CD4-positive, alpha-beta T cell treated with Interleukin-15 for 4 hours (primary cell): ENCODE measurements around the gene MSI2.

Source experiments
- DNase-seq: peaks from one replicate; pipeline ENCODE4 v3.0.0-alpha.2; 2020; ENCODE audit warnings: low spot score

Gene MSI2

GRCh38 chr17:57557416-57557815, 301.1 kb downstream of the MSI2 start:
- no peak for DNase-seq

GRCh38 chr17:57557834-57558681, 301.7 kb downstream of the MSI2 start:
- DNase-seq: no peak

GRCh38 chr17:57559226-57559625, 302.9 kb downstream of the MSI2 start:
- no peak for DNase-seq

- no peak for DNase-seq
These were observed 303.5 kb downstream of the MSI2 start for GRCh38 chr17:57559634-57560318.

GRCh38 chr17:57560319-57560705, 304.0 kb downstream of the MSI2 start:
- DNase-seq: no peak

- no peak for DNase-seq
These were observed 304.9 kb downstream of the MSI2 start for GRCh38 chr17:57561072-57561861.

GRCh38 chr17:57562184-57562698, 305.9 kb downstream of the MSI2 start:
- no peak for DNase-seq

- no peak for DNase-seq
These were observed 307.6 kb downstream of the MSI2 start for GRCh38 chr17:57563958-57564357.

- DNase-seq: no peak
These were observed 308.9 kb downstream of the MSI2 start for GRCh38 chr17:57565176-57565575.

GRCh38 chr17:57566721-57567120, 310.4 kb downstream of the MSI2 start:
- no peak for DNase-seq

GRCh38 chr17:57567251-57567650, 310.9 kb downstream of the MSI2 start:
- DNase-seq: no peak

- no peak for DNase-seq
These were observed 312.0 kb downstream of the MSI2 start for GRCh38 chr17:57568340-57568739.

GRCh38 chr17:57569021-57569420, 312.7 kb downstream of the MSI2 start:
- no peak for DNase-seq

- no peak for DNase-seq
These were observed 313.5 kb downstream of the MSI2 start for GRCh38 chr17:57569853-57570252.

- DNase-seq: no peak
These were observed 314.5 kb downstream of the MSI2 start for GRCh38 chr17:57570724-57571344.

GRCh38 chr17:57572062-57572461, 315.7 kb downstream of the MSI2 start:
- DNase-seq: no peak

GRCh38 chr17:57572600-57572999, 316.3 kb downstream of the MSI2 start:
- no peak for DNase-seq

GRCh38 chr17:57574040-57574513, 317.8 kb downstream of the MSI2 start:
- DNase-seq: no peak

GRCh38 chr17:57576744-57577143, 320.4 kb downstream of the MSI2 start:
- DNase-seq: no peak

GRCh38 chr17:57577751-57578607, 321.7 kb downstream of the MSI2 start:
- DNase-seq: no peak
